CMK (cell line): ENCODE data around the gene PCIF1.
"Not testable (repeated sequence)": the region's sequence is repeated elsewhere in the genome, so short reads cannot be mapped to it uniquely, and the experiment has no call there.

Experiments used
- DNase-seq: peaks from one replicate; pipeline ENCODE4 v3.0.0-alpha.2; 2010; ENCODE audit warnings: low read depth

The PCIF1 gene

DNA sequence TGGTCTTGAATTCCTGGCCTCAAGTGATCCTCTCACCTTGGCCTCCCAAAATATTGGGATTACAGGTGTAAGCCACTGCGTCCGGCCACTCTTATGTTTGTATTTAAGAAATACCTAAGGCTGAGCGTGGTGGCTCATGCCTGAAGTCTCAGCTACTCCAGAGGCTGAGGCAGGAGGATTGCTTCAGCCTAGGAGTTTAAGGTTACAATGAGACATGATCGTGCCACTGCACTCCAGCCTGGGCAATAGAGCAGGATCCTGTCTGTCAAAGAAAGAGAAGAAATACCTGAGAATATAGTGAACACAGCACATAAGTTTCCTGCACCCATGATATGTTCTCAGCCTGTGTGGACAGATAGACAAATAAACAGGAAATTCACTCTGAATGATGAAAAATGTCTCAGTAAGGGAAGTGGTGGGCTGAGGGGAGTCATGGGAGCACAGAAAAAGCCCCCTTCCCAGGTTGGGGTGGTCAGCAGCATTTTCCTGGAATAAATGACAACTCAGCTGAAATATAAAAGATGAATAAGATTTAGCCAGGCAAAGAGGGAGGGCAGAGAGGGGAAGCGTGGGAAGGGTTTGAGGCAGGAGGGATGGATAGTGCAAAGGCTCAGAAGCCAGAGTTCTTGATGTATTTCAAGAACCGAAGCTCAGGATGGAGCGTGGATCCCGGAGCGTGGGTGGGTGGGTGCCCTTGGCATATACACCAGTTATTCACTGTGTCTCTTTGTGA, 60.4 kb downstream of the PCIF1 start:
- DNase-seq = no peak

DNA sequence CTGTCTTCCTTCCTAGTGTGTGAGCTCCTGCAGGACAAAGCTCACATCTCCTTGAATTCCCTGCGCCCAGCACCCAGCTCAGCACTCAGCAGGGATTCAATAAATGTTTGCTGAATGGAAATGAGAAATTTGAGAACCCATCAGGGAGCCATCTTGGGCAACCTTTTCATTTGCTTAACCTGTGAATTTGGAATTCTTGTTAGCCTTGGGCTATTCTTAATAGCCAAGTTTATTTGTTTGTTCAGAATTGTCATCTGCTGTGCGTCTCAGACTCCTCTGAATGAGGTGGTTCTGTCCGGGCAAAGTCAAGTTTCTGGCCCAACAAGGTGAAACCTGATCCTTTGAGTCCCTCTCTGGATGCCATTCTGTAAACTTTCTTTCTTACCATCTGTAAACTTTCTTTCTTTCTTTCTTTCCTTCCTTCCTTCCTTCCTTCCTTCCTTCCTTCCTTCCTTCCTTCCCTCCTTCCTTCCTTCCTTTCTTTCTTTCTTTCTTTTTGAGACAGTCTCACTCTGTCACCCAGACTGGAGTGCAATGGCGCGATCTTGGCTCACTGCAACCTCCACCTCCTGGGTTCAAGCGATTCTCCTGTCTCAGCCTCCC, 61.1 kb downstream of the PCIF1 start:
- not testable (repeated sequence) for DNase-seq

DNA sequence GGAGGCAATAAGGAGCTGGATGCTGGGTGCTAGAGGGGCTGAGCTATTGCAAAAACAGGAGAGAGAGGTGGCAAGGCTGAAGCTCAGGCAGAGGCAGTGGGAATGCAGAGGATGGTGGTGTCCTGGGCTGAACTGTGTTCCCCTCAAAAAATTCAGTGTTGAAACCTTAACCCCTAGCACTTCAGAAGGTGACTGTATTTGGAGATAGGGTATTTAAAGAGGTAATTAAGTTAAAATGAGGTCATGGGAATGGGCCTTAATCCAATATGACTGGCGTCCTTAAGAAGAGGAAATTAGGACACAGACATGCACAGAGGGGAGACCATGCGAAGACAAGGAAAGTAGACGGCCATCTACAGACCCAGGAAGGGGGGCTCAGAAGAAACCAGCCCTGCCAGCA, 62.7 kb downstream of the PCIF1 start:
- no peak for DNase-seq
